KMS-11 (cell line): ENCODE results near the gene MSI2.

Experiments used
- H2AFZ ChIP-seq: fragments of 200-600 bp; sonication (generic); 2 replicates; pipeline ENCODE4 v1.6.1; 2016; ENCODE audit warnings: antibody characterized with exemption, mixed run types, low read depth
- H3K27ac ChIP-seq: fragments of 200-600 bp; sonication (generic); 2 replicates; pipeline ENCODE4 v1.6.1; 2016; ENCODE audit warnings: mild to moderate bottlenecking, mixed run types
- H3K27me3 ChIP-seq: fragments of 200-600 bp; sonication (generic); 2 replicates; pipeline ENCODE4 v1.6.1; 2017; ENCODE audit warnings: mild to moderate bottlenecking, low read depth, mixed run types, moderate library complexity; ENCODE audit not compliant: insufficient read depth
- H3K36me3 ChIP-seq: fragments of 200-600 bp; sonication (generic); 2 replicates; pipeline ENCODE4 v1.6.1; 2017; ENCODE audit warnings: mild to moderate bottlenecking, mixed run types; ENCODE audit not compliant: insufficient read depth
- H3K4me1 ChIP-seq: fragments of 200-600 bp; sonication (generic); 2 replicates; pipeline ENCODE4 v1.6.1; 2016; ENCODE audit warnings: mild to moderate bottlenecking, low read depth, mixed run types; ENCODE audit not compliant: poor library complexity, severe bottlenecking
- H3K4me2 ChIP-seq: fragments of 200-600 bp; sonication (generic); 2 replicates; pipeline ENCODE4 v1.7.0; 2016; ENCODE audit warnings: mild to moderate bottlenecking, mixed run types
- H3K4me3 ChIP-seq: fragments of 200-600 bp; sonication (generic); IDR thresholded peaks from 2 replicates; pipeline ENCODE4 v1.6.1; 2017; ENCODE audit warnings: low read depth, low read length, mixed read lengths; ENCODE audit not compliant: insufficient read depth
- H3K79me2 ChIP-seq: fragments of 200-600 bp; sonication (generic); 2 replicates; pipeline ENCODE4 v1.6.1; 2016; ENCODE audit warnings: low read depth, mixed run types; ENCODE audit not compliant: insufficient read depth
- H3K9ac ChIP-seq: fragments of 200-600 bp; sonication (generic); 2 replicates; pipeline ENCODE4 v1.6.1; 2016; ENCODE audit warnings: mild to moderate bottlenecking, mixed run types
- H4K20me1 ChIP-seq: fragments of 200-600 bp; sonication (generic); 2 replicates; pipeline ENCODE4 v1.6.1; 2016; ENCODE audit warnings: mild to moderate bottlenecking, mixed run types; ENCODE audit not compliant: insufficient read depth
- CTCF ChIP-seq: fragments of 200-600 bp; sonication (generic); conservative IDR thresholded peaks from 2 replicates; pipeline ENCODE4 v1.6.1; 2017; ENCODE audit warnings: low read depth, mild to moderate bottlenecking, antibody characterized with exemption, low read length, moderate library complexity, mixed read lengths

MSI2 gene

DNA sequence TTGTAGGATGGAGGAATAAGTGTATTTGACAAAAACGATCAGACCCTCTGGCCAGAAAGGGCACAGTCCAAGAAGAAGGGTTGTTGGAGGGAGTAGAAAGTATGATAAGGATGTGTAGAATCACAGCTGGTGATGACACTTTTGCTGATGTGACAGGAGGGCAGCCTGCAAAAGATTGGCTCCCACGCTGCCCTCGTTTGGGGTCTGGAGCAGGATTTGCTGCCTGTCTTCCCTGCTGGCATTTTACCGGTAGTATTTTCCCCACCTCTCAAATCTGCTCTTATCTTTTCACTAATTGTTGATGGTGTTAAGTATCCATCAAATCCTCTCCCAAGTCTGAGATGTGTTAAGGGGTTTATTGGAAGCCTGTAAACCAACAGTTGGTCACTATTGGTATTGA, 280.0 kb downstream of the MSI2 start:
- Histone ChIP-seq H3K36me3 (no peaks in the 10 kb centered on the region), H3K4me1 (peaks cover 51% of the 10 kb centered on the region), H3K4me2 (no peak overlapping the region), H3K9ac (no peak overlapping the region), H3K79me2 (0 out of 2 replicates have a peak, but pooled peaks cover 8% of the 10 kb centered on the region), H3K4me3 (no peak overlapping the region), H3K27me3 (no peaks in the 10 kb centered on the region), H3K27ac (no peak overlapping the region), H2AFZ (no peak overlapping the region), H4K20me1 (no peaks in the 10 kb centered on the region)
- no peak for TF ChIP-seq CTCF

- no peak overlapping the region for H3K27ac ChIP-seq
- peaks cover 57% of the 10 kb centered on the region for H3K4me1 ChIP-seq
- TF ChIP-seq CTCF: no peak
- H3K4me3 ChIP-seq: no peak overlapping the region
- H4K20me1 ChIP-seq: no peaks in the 10 kb centered on the region
- no peak overlapping the region for H3K4me2 ChIP-seq
- no peaks in the 10 kb centered on the region for H3K36me3 ChIP-seq
- no peak overlapping the region for H3K9ac ChIP-seq
- H2AFZ ChIP-seq: no peak overlapping the region
- 0 out of 2 replicates have a peak, but pooled peaks cover 8% of the 10 kb centered on the region for H3K79me2 ChIP-seq
- no peaks in the 10 kb centered on the region for H3K27me3 ChIP-seq
Measured at GRCh38 chr17:57536789-57537523, 280.6 kb downstream of the MSI2 start.

- Histone ChIP-seq H3K79me2 (0 out of 2 replicates have a peak, but pooled peaks cover 8% of the 10 kb centered on the region), H3K4me1 (peaks cover 65% of the 10 kb centered on the region), H3K4me2 (no peak overlapping the region), H3K27ac (no peak overlapping the region; the same call in 1 of the 2 replicates), H3K36me3 (no peaks in the 10 kb centered on the region), H3K4me3 (no peak overlapping the region), H3K27me3 (no peaks in the 10 kb centered on the region), H2AFZ (no peak overlapping the region), H4K20me1 (no peaks in the 10 kb centered on the region), H3K9ac (no peak overlapping the region)
- TF ChIP-seq CTCF: no peak
Measured at GRCh38 chr17:57537524-57538410, 281.4 kb downstream of the MSI2 start.

DNA sequence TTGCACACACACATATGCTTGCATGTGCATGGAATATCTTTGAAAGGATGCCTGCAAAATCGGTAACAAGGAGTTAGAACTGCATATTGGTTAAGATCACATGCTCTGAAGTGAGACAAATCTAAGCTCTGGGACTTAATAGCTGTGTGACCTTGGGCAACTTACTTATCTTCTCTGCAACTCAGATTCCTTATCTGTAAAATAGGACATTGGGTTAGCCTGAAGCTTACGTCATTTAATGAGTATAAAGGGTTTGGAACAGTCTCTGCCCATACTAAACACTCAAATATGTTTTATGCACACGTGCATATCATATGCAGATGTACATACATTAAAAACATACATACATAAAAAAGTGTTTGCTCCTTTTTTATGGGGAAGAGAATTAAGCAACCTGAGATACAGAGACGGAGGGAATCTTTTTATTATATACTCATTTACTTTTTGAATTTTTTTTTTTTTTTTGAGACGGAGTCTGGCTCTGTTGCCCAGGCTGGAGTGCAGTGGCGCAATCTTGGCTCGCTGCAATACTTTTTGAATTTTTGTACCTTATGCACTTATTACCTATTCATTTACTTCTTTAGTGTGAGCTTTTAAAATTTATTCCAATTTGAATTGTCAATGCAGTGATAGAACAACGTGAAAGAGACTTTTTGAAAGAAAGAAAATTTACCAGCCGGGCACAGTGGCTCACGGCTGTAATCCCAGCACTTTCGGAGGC, 282.6 kb downstream of the MSI2 start:
- Histone ChIP-seq H3K36me3 (no peaks in the 10 kb centered on the region), H3K27ac (peak overlapping the region; percentile 18; the same call in 1 of the 2 replicates), H2AFZ (no peak overlapping the region), H3K4me1 (peaks cover 77% of the 10 kb centered on the region), H3K4me3 (no peak overlapping the region), H4K20me1 (no peaks in the 10 kb centered on the region), H3K27me3 (no peaks in the 10 kb centered on the region), H3K4me2 (no peak overlapping the region), H3K9ac (no peak overlapping the region), H3K79me2 (peaks cover 14% of the 10 kb centered on the region; the same call in 1 of the 2 replicates)
- TF ChIP-seq CTCF: no peak
